Measurements from ENCODE around the gene ZSCAN25.

Gene ZSCAN25

GRCh38 chr7:99605527-99605926 lies 11.2 kb upstream of the ZSCAN25 start:
- no peak for TF ChIP-seq CTCF (IDR thresholded peaks at IDR 0.05; ENCODE audit: low read length, missing control alignments)
- no peak for DNase-seq (ENCODE audit: low read depth)

GRCh38 chr7:99606531-99606930 lies 10.2 kb upstream of the ZSCAN25 start:
- DNase-seq (ENCODE audit: low read depth) = no peak
- TF ChIP-seq CTCF (IDR thresholded peaks at IDR 0.05; ENCODE audit: low read length, missing control alignments) = no peak
- H3K4me3 ChIP-seq (replicated peaks; ENCODE audit: low read depth, low read length) = no peak overlapping the region

More at GRCh38 chr7:99605527-99605926, 11.2 kb upstream of the ZSCAN25 start:
- H3K4me3 ChIP-seq (replicated peaks; ENCODE audit: low read depth, low read length) = no peak overlapping the region

- DNase-seq (ENCODE audit: low read depth) = no peak
- no peak overlapping the region for H3K4me3 ChIP-seq (replicated peaks; ENCODE audit: low read depth, low read length)
- TF ChIP-seq CTCF (IDR thresholded peaks at IDR 0.05; ENCODE audit: low read length, missing control alignments) = no peak
Measured at GRCh38 chr7:99607548-99607947, 9.2 kb upstream of the ZSCAN25 start.

- no peak overlapping the region for H3K4me3 ChIP-seq (replicated peaks; ENCODE audit: low read depth, low read length)
- DNase-seq (ENCODE audit: low read depth) = no peak
- no peak for TF ChIP-seq CTCF (IDR thresholded peaks at IDR 0.05; ENCODE audit: low read length, missing control alignments)
Measured at GRCh38 chr7:99614495-99614894, 2.3 kb upstream of the ZSCAN25 start.

GRCh38 chr7:99615989-99616358 lies 772 bp upstream of the ZSCAN25 start:
- TF ChIP-seq CTCF (IDR thresholded peaks at IDR 0.05; ENCODE audit: low read length, missing control alignments) = no peak
- DNase-seq (ENCODE audit: low read depth) = no peak
- peak overlapping the region; percentile 93 for H3K4me3 ChIP-seq (replicated peaks; ENCODE audit: low read depth, low read length)

GRCh38 chr7:99617192-99617781 lies 541 bp downstream of the ZSCAN25 start:
- TF ChIP-seq CTCF (IDR thresholded peaks at IDR 0.05; ENCODE audit: low read length, missing control alignments) = no peak
- H3K4me3 ChIP-seq (replicated peaks; ENCODE audit: low read depth, low read length) = peak overlapping the region; percentile 93
- DNase-seq (ENCODE audit: low read depth) = no peak

- TF ChIP-seq CTCF (IDR thresholded peaks at IDR 0.05; ENCODE audit: low read length, missing control alignments) = no peak
- H3K4me3 ChIP-seq (replicated peaks; ENCODE audit: low read depth, low read length) = no peak overlapping the region
- no peak for DNase-seq (ENCODE audit: low read depth)
Measured at GRCh38 chr7:99618726-99619125, 2.0 kb downstream of the ZSCAN25 start.
